Vagina (tissue), 2 donors: ENCODE results near the gene LRP2BP. TPM values are rescaled to one million over a fixed set of nuclear protein-coding genes. Genes with fewer than 3 reads are reported as not detected.

Source experiments
- DNase-seq, 2 donors: peaks; one replicate each; pipeline ENCODE4 v3.0.0-alpha.2; 2017; ENCODE audit errors: extremely low spot score in 2 of 2
- H3K27ac ChIP-seq: fragments of 200-600 bp; sonication (generic); one replicate; pipeline ENCODE4 v1.5.1; 2019
- H3K27me3 ChIP-seq: fragments of 200-600 bp; sonication (generic); one replicate; pipeline ENCODE4 v1.5.1; 2019
- H3K36me3 ChIP-seq, 2 donors: fragments of 200-600 bp; sonication (generic); one replicate each; pipeline ENCODE4 v1.5.1; 2017 to 2019
- H3K4me1 ChIP-seq: fragments of 200-600 bp; sonication (generic); one replicate; pipeline ENCODE4 v1.5.1; 2019
- H3K4me3 ChIP-seq, 2 donors: fragments of 200-600 bp; sonication (generic); 1 replicate in 1 of 2; 2 replicates in 1 of 2; pipeline ENCODE4 v1.5.1; 2016 to 2019
- H3K9me3 ChIP-seq: fragments of 200-600 bp; sonication (generic); one replicate; pipeline ENCODE4 v1.5.1; 2019
- CTCF ChIP-seq, 3 experiments: fragments of 450-650 bp in 2 of 3; fragments of 200-600 bp in 1 of 3; sonication (generic) in 1 of 3; IDR thresholded peaks; one replicate each; pipeline ENCODE4 v1.5.1; 2017 to 2019; ENCODE audit warnings: antibody characterized with exemption in 3 of 3, mild to moderate bottlenecking in 2 of 3, moderate library complexity in 2 of 3
- POLR2A ChIP-seq, 2 donors: fragments of 450-650 bp; IDR thresholded peaks; one replicate each; pipeline ENCODE4 v1.6.1; 2017; ENCODE audit warnings: antibody characterized with exemption in 2 of 2, mild to moderate bottlenecking in 2 of 2, moderate library complexity in 2 of 2
- POLR2AphosphoS5 ChIP-seq, 2 donors: sonication (generic); formaldehyde crosslinking; IDR thresholded peaks; one replicate each; pipeline ENCODE4 v1.9.0; 2017; ENCODE audit warnings: antibody characterized with exemption in 2 of 2, mild to moderate bottlenecking in 2 of 2, low read depth in 1 of 2; ENCODE audit not compliant: insufficient read depth in 1 of 2
- intact Hi-C: fragments of 100-400 bp; cut with DNase I; formaldehyde crosslinking; loops from one replicate; pipeline ENCODE4 v1.15.1; 2023
- total RNA-seq: library from RNA; depleted of rRNA; stranded (reverse); fragments of >200 nt; gene quantifications from one replicate; pipeline ENCODE4 v1.2.3, GENCODE V29; 2016

Gene LRP2BP
- total RNA-seq, 1 donor from 2014 or later, result 0.49 TPM

GRCh38 chr4:185384930-185385331 lies 10.8 kb downstream of the LRP2BP start:
- H3K4me3 ChIP-seq, result no peak overlapping the region
- H3K4me1 ChIP-seq, result peaks cover 7% of the 10 kb centered on the region
- TF ChIP-seq POLR2A (IDR thresholded peaks at IDR 0.05) (no peak), POLR2AphosphoS5 (IDR thresholded peaks at IDR 0.05; ENCODE audit: insufficient read depth in 1 of 2, low read depth in 1 of 2) (no peak), CTCF (IDR thresholded peaks at IDR 0.05) (no peak)
- H3K27me3 ChIP-seq, result no peaks in the 10 kb centered on the region
- no peak for DNase-seq
- intact Hi-C loops, result no loop called here
- H3K36me3 ChIP-seq, result no peaks in the 10 kb centered on the region
- no peaks in the 10 kb centered on the region for H3K9me3 ChIP-seq
- no peak overlapping the region for H3K27ac ChIP-seq

- H3K9me3 ChIP-seq, result no peaks in the 10 kb centered on the region
- H3K27ac ChIP-seq, result peak overlapping the region; percentile 6
- DNase-seq, result no peak
- TF ChIP-seq CTCF (IDR thresholded peaks at IDR 0.05) (no peak), POLR2AphosphoS5 (IDR thresholded peaks at IDR 0.05; ENCODE audit: insufficient read depth in 1 of 2, low read depth in 1 of 2) (no peak), POLR2A (IDR thresholded peaks at IDR 0.05) (no peak)
- no peaks in the 10 kb centered on the region for H3K36me3 ChIP-seq
- H3K4me3 ChIP-seq, result peak overlapping the region in 1 of 2 donors; percentile 7
- peaks cover 7% of the 10 kb centered on the region for H3K4me1 ChIP-seq
- no peaks in the 10 kb centered on the region for H3K27me3 ChIP-seq
- intact Hi-C loops, result no loop called here
Observed at GRCh38 chr4:185384061-185384460, 11.7 kb downstream of the LRP2BP start.

- Histone ChIP-seq H3K9me3 (no peaks in the 10 kb centered on the region), H3K27ac (peak overlapping the region; percentile 6), H3K4me3 (no peak overlapping the region), H3K4me1 (peaks cover 7% of the 10 kb centered on the region), H3K27me3 (no peaks in the 10 kb centered on the region), H3K36me3 (no peaks in the 10 kb centered on the region)
- intact Hi-C loops, result no loop called here
- no peak for DNase-seq
- no peak for TF ChIP-seq CTCF (IDR thresholded peaks at IDR 0.05)
- TF ChIP-seq POLR2AphosphoS5 (IDR thresholded peaks at IDR 0.05; ENCODE audit: insufficient read depth in 1 of 2, low read depth in 1 of 2), result peak in 1 of 2 donors; percentile 39
Observed at GRCh38 chr4:185383451-185383850, 12.3 kb downstream of the LRP2BP start.

- TF ChIP-seq CTCF (IDR thresholded peaks at IDR 0.05) (no peak), POLR2A (IDR thresholded peaks at IDR 0.05) (no peak), POLR2AphosphoS5 (IDR thresholded peaks at IDR 0.05; ENCODE audit: insufficient read depth in 1 of 2, low read depth in 1 of 2) (no peak)
- Histone ChIP-seq H3K36me3 (no peaks in the 10 kb centered on the region), H3K27ac (no peak overlapping the region), H3K4me3 (no peak overlapping the region), H3K4me1 (peaks cover 7% of the 10 kb centered on the region), H3K9me3 (no peaks in the 10 kb centered on the region), H3K27me3 (no peaks in the 10 kb centered on the region)
- no peak for DNase-seq
- intact Hi-C loops, result no loop called here
Observed at GRCh38 chr4:185382754-185383153, 13.0 kb downstream of the LRP2BP start.

- no peak for DNase-seq
- intact Hi-C loops, result no loop called here
- Histone ChIP-seq H3K4me1 (peaks cover 7% of the 10 kb centered on the region), H3K27ac (no peak overlapping the region), H3K27me3 (no peaks in the 10 kb centered on the region), H3K4me3 (no peak overlapping the region), H3K36me3 (no peaks in the 10 kb centered on the region), H3K9me3 (no peaks in the 10 kb centered on the region)
- TF ChIP-seq POLR2A (IDR thresholded peaks at IDR 0.05) (no peak), CTCF (IDR thresholded peaks at IDR 0.05) (no peak), POLR2AphosphoS5 (IDR thresholded peaks at IDR 0.05; ENCODE audit: insufficient read depth in 1 of 2, low read depth in 1 of 2) (no peak)
Observed at GRCh38 chr4:185381288-185382196, 14.2 kb downstream of the LRP2BP start.
